BE2C (cell line): ENCODE data around the gene MXD4.

ENCODE experiments used
- DNase-seq: peaks from one replicate; pipeline ENCODE4 v3.0.0-alpha.2; 2020
- H3K27me3 ChIP-seq: fragments of 250-450 bp; sonication (Bioruptor Pico); 2 replicates; pipeline ENCODE4 v1.5.1; 2020; ENCODE audit warnings: mild to moderate bottlenecking
- H3K36me3 ChIP-seq: fragments of 250-450 bp; sonication (Bioruptor Pico); 2 replicates; pipeline ENCODE4 v1.5.1; 2020; ENCODE audit warnings: mild to moderate bottlenecking
- H3K4me1 ChIP-seq: fragments of 250-450 bp; sonication (Bioruptor Pico); 2 replicates; pipeline ENCODE4 v1.5.1; 2020
- H3K4me3 ChIP-seq: 2 replicates; pipeline ENCODE4 v1.5.1; 2011; ENCODE audit warnings: low read depth, low read length
- H3K9me3 ChIP-seq: fragments of 250-450 bp; sonication (Bioruptor Pico); 2 replicates; pipeline ENCODE4 v1.5.1; 2020
- CTCF ChIP-seq: IDR thresholded peaks from 2 replicates; pipeline ENCODE4 v1.5.1; 2012; ENCODE audit warnings: mild to moderate bottlenecking, low read depth, low read length

MXD4 gene

GRCh38 chr4:2300431-2301224 is 38.7 kb upstream of the MXD4 start:
- DNase-seq, result peak; percentile 49
- TF ChIP-seq CTCF, result no peak
- H3K27me3 ChIP-seq, result no peaks in the 10 kb centered on the region
- H3K9me3 ChIP-seq, result no peaks in the 10 kb centered on the region
- H3K4me3 ChIP-seq, result no peak overlapping the region
- no peaks in the 10 kb centered on the region for H3K36me3 ChIP-seq
- H3K4me1 ChIP-seq, result peaks cover 11% of the 10 kb centered on the region

GRCh38 chr4:2299794-2300193 is 37.9 kb upstream of the MXD4 start:
- TF ChIP-seq CTCF, result no peak
- H3K27me3 ChIP-seq, result no peaks in the 10 kb centered on the region
- no peak overlapping the region for H3K4me3 ChIP-seq
- no peaks in the 10 kb centered on the region for H3K36me3 ChIP-seq
- peaks cover 12% of the 10 kb centered on the region for H3K4me1 ChIP-seq
- no peak for DNase-seq
- no peaks in the 10 kb centered on the region for H3K9me3 ChIP-seq

- H3K9me3 ChIP-seq, result no peaks in the 10 kb centered on the region
- H3K27me3 ChIP-seq, result no peaks in the 10 kb centered on the region
- H3K36me3 ChIP-seq, result no peaks in the 10 kb centered on the region
- H3K4me1 ChIP-seq, result peaks cover 12% of the 10 kb centered on the region
- no peak overlapping the region for H3K4me3 ChIP-seq
- no peak for DNase-seq
- no peak for TF ChIP-seq CTCF
Measured at GRCh38 chr4:2298532-2298991, 36.7 kb upstream of the MXD4 start.

GRCh38 chr4:2297606-2298531 is 36.0 kb upstream of the MXD4 start:
- H3K36me3 ChIP-seq, result no peaks in the 10 kb centered on the region
- no peak for TF ChIP-seq CTCF
- peaks cover 16% of the 10 kb centered on the region for H3K4me1 ChIP-seq
- no peaks in the 10 kb centered on the region for H3K27me3 ChIP-seq
- DNase-seq, result no peak
- H3K4me3 ChIP-seq, result no peak overlapping the region
- no peaks in the 10 kb centered on the region for H3K9me3 ChIP-seq

- Histone ChIP-seq H3K9me3 (no peaks in the 10 kb centered on the region), H3K4me1 (peaks cover 24% of the 10 kb centered on the region), H3K27me3 (0 out of 2 replicates have a peak, but pooled peaks cover 2% of the 10 kb centered on the region), H3K4me3 (no peak overlapping the region), H3K36me3 (no peaks in the 10 kb centered on the region)
- no peak for TF ChIP-seq CTCF
- peak; percentile 40 for DNase-seq
Measured at GRCh38 chr4:2296631-2297601, 35.0 kb upstream of the MXD4 start.
